ENCODE results near the gene B3GAT1.

B3GAT1 gene

GRCh38 chr11:134389464-134390180 lies 22.4 kb downstream of the B3GAT1 start:
- DNase-seq = no peak

DNA sequence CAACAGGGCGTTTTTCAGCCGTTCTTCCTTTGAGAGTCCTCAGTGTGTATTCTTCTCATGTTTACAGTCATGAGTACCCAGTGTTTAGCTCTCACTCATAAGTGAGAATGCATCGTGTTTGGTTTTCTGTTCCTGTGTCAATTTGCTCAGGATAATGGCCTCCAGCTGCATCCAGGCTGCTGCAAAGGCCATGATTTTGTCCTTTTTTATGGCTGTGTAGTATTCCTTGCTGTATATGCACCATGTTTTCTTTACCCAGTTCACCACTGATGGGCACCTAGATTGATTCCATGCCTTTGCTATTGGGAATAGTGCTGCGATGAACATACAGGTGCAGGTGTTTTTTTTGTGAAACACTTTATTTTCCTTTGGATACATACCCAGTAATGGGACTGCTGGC lies 23.5 kb downstream of the B3GAT1 start:
- no peak for DNase-seq

DNA sequence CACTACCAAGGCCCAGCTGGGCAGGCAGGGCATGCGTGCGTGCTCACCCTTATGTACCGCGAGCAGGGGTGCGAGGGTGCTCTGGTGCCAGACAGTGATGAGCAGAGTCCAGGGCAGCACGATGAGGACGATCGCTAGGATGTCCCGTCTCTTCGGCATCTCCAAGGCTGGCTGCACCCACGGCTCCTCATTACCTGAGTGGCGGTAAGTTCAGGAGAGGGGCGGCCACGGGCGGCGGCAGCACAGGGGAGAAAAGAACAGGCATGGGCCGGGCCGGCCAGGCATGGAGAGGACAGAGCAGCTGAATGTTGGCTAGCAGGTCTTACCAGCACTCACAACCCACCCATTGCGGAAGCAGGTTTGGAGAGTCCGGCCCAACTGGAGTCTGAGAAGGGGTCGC lies 24.5 kb downstream of the B3GAT1 start:
- DNase-seq = no peak

GRCh38 chr11:134386945-134387344 lies 25.1 kb downstream of the B3GAT1 start:
- no peak for DNase-seq

- DNase-seq = peak; percentile 96
Observed at GRCh38 chr11:134385774-134386565, 26.1 kb downstream of the B3GAT1 start.

GRCh38 chr11:134385171-134385570 lies 26.9 kb downstream of the B3GAT1 start:
- no peak for DNase-seq

GRCh38 chr11:134384406-134384805 lies 27.6 kb downstream of the B3GAT1 start:
- no peak for DNase-seq

DNA sequence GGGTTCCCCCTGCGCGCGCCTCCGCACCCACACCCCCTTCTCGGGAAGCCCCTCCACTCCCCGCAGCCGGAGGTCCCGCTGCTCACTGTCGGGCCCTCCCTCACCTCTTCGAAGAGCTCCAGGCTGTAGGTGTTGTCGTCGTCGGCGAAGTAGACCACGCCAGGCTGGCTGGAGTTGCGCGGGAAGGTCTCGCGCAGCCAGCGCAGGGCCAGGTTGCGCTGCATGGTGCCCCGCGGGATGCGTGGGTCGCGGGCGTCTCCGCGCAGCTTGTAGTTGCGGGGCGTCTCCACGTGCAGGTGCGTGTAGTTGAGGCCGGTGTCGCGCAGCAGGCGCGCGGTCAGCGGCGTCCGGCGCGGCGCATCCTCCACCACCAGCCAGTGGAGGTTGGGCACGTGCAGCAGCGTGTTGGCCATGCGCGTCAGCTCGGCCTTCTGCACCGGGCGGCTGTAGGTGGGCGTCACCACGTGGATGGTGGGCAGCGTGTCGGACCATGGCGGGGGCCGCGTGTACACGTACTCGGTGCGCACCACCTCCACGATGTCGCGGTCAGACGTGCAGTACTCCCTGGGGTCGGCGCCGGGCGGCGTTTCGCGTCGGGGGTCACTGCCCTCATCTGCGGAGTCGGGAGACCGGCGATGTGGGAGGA lies 28.3 kb downstream of the B3GAT1 start:
- DNase-seq = no peak

- no peak for DNase-seq
Observed at GRCh38 chr11:134382830-134383229, 29.2 kb downstream of the B3GAT1 start.

- no peak for DNase-seq
Observed at GRCh38 chr11:134382257-134382656, 29.8 kb downstream of the B3GAT1 start.

- no peak for DNase-seq
Observed at GRCh38 chr11:134380785-134381184, 31.3 kb downstream of the B3GAT1 start.

GRCh38 chr11:134380229-134380628 lies 31.8 kb downstream of the B3GAT1 start:
- DNase-seq = no peak

GRCh38 chr11:134379241-134379640 lies 32.8 kb downstream of the B3GAT1 start:
- no peak for DNase-seq

DNA sequence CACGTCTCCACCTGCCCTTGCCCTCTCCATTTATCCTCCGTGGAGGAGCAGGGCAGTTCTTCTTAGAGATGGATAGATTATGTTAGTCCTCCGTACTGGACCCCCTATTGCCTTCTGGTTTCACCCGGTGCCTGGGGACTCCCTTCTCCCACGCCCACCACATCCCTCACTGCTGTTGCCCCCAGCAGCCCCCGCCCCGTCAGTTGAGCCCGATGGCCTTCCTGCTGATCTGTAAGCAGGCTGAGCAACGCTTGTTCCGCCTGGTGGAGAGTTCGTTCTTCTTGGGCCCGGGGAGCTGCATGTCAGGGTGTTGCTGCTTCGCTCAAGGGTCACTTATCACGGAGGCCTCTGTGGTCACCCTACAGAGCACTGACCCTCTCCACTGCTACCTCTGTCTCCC lies 34.2 kb downstream of the B3GAT1 start:
- DNase-seq = no peak

- DNase-seq = no peak
Observed at GRCh38 chr11:134376150-134376921, 35.7 kb downstream of the B3GAT1 start.

GRCh38 chr11:134374891-134375550 lies 37.0 kb downstream of the B3GAT1 start:
- no peak for DNase-seq

DNA sequence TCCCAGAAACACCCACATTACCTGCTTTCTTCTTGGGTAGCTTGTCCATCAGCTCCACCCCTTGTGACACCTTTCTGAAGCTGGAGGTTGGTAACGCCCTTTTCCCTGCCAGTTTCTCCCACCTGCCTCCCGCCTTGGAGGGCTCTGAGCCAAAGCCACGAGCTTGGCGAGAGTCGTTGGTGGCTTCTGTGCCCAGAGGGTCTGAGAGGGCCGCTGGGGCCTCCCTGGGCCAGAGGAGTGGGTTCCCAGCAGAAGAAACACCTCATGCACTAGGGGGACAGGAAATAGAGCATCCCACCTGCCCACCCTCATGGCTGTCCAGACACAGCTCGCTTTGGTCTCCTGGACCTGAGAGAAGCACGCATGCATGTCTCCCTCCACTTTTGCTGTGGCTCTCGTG lies 37.9 kb downstream of the B3GAT1 start:
- peak; percentile 26 for DNase-seq

DNA sequence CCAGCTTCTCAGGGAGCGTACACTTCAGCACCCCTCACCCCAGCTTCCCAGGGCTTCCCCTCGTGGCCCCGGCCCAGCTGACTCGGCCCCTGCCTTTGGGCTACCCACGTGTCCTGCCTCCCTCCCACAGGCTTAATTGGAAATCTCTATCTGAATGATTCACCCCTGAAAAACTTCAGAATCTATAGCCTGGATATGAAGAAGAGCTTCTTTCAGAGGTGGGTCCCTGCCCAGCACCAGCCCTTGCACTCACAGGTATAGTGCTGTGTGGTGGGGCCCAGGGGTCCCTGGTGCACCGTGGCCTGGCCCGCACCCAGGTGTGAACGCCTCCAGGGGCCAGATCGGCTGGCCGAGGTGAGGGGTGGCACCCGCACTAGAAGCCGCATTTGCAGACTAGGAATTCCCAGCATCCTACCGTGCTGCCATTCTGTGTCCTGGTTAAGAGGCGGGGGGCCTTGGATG lies 38.4 kb downstream of the B3GAT1 start:
- DNase-seq = no peak

- DNase-seq = no peak
Observed at GRCh38 chr11:134372961-134373360, 39.1 kb downstream of the B3GAT1 start.

DNA sequence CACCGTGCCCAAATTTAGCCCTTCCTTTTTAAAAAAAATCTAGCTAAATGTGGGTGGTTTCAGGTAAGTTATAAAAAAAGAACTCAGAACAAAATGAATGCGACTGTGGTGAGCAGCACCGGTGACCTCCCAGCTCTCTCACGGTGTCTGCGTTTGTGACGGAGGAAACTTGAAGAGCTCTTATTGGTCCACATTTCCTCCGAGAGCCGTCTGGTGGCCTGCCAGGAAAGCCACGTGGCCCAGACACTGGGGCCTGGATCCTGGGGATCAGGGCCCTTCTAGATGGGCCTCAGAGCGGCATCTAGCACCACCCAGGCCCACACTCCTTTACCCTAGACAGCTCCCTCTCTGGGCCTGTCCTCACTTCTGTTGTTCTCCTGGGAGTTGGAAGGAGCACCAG lies 39.5 kb downstream of the B3GAT1 start:
- DNase-seq = no peak

DNA sequence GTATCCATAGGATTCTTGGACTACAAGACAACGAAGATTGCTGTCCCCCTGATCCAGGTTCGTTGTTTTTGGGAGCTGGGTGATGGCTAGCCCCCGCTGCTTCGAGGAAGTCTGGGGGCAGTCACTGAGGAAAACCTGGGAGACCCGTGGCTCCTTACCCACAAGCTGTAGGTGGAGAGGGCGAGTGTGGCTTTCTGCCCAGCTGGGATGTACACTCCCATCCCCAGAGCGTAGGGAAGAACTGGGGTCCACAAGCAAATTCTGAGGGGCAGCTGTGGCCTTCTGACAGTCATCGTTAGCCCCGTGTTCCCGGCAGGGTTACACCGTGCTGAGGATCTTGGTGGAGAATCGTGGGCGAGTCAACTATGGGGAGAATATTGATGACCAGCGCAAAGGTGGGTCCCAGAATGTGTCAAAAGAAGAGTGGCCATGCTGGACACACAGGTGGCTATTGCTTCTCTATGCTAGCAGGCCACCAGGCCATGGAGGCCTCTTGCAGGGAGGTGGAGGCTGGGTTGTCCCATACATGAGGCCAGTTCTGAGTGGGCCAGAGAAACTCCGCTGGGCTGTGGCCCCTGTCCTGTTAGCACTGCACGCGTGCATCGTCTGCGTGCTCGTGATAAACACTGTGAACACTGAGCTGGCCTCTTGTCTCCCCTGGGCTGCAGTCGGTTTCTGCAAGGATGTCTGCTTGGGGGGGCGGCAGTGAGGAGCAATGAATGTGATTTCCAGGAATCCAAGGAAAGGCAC lies 40.4 kb downstream of the B3GAT1 start:
- DNase-seq = no peak
